GM12892 (cell line): Measurements from ENCODE around the gene SCAPER.

Experiments
- POLR2A ChIP-seq: IDR thresholded peaks from 2 replicates; pipeline ENCODE4 v1.6.1; 2011; ENCODE audit warnings: low read depth, low read length, control low read depth
- POLR2AphosphoS5 ChIP-seq: IDR thresholded peaks from 2 replicates; pipeline ENCODE4 v1.6.1; 2011; ENCODE audit warnings: low read depth, low read length, control low read depth
- TAF1 ChIP-seq: IDR thresholded peaks from 2 replicates; pipeline ENCODE4 v1.6.1; 2011; ENCODE audit warnings: low read depth, mild to moderate bottlenecking, control low read depth, low read length, borderline replicate concordance

DNA sequence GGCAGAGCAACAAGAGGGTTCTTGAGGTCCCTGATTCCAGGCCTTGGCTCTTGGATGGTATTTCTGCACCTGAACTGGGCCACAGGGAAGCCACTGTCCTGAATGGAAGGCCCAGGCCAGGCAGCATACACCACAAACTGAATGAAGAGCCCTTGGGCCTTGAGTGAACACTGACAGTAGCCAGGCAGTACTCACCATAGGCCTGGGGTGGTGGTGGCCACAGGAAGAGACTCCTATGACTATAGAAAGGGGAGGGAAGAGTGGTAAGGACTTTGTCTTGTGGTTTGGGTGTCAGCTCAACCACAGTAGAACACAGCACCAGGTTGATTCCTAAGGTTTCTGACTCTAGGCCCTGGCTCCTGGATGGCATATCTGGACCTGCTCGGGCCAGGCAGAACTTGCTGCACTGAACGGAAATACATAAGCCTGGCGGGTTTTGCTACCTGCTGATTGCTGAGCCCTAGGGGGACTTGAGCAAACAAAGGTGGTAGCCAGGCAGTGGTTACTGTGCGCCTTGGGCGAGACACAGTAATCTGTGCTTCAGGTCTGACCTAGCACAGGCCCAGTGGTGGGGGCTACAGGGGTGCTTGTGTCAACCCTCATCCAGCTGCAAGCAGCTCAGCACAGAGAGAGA lies 327.1 kb downstream of the SCAPER start:
- no peak for TF ChIP-seq TAF1
- TF ChIP-seq POLR2AphosphoS5: no peak
- no peak for TF ChIP-seq POLR2A
